GM18511 (cell line): ENCODE results near the gene RAP1GDS1.
A peak's percentile ranks its signal among the peaks of the same experiment; 100 is the strongest.
"Not testable (repeated sequence)": the region's sequence is repeated elsewhere in the genome, so short reads cannot be mapped to it uniquely, and the experiment has no call there.

ENCODE experiments used
- ATAC-seq: cut with Tn5 transposase; IDR thresholded peaks from one replicate; pipeline ENCODE4 v1.9.1; 2021; ENCODE audit warnings: mild to moderate bottlenecking, moderate library complexity; ENCODE audit not compliant: unreplicated experiment

Gene RAP1GDS1

GRCh38 chr4:98345838-98346237, 84.7 kb downstream of the RAP1GDS1 start:
- no peak for ATAC-seq

DNA sequence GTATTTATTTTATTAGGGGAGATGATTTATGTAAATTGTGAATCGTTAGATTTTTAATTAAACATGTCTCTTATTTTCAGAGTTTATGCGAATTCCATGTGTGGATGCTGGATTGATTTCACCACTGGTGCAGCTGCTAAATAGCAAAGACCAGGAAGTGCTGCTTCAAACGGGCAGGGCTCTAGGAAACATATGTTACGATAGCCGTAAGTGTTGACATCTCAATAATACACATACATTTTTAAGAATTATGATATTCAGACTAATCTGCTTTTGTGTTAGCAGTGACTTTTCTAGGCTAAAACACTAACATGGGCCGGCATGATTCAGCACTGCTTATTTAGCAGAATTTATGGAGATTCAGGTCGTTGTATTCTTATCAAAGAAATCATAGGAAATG, 91.2 kb downstream of the RAP1GDS1 start:
- no peak for ATAC-seq

- peak; percentile 81 for ATAC-seq
Measured at GRCh38 chr4:98352940-98353339, 91.8 kb downstream of the RAP1GDS1 start.

DNA sequence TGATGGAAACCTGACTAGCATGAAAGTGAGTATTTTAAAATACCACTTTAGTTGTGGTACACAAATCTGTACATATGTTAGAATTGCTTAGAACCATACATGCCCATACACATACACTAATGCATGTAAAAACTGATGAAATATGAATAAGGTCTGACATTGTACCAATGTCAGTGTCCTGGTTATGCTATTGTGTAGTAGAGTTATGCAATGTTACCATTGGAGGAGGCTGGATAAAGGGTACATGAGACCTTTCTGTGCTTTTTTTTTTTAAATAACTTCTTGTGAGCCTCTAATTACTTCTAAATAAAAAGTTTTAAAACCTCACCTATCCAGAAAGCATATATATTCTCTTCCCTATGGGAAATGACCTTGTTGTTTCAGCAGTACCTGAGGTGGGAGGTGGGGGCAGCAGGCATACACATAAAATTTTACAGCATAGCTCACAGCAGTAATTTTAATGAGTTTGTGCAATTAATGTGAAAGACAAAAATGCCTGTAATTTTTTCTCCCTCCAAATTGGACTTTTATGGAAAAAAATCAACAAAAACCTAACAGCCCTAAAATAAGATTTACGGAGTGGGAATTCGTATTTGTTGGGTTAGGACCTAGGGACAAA, 97.6 kb downstream of the RAP1GDS1 start:
- ATAC-seq: no peak

DNA sequence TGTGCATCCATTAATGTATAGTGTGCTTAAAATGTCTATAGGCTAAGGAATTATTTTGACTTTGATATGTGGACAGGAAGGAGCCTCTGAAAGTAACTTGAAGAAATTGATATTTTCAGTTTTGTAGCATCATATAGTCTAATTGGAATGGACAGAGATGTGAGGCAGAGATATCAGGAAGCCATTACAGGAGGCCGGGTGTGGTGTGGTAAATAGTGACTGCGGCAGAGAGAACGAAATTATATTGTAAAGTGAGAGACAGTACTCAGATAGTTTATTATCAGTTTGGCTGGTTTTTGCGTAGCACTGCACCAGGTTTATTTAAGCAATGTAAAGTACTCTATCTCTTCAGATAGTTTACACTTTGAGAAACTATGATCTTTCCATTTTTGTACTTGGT, 98.5 kb downstream of the RAP1GDS1 start:
- no peak for ATAC-seq

GRCh38 chr4:98363431-98363830, 102.2 kb downstream of the RAP1GDS1 start:
- no peak for ATAC-seq

DNA sequence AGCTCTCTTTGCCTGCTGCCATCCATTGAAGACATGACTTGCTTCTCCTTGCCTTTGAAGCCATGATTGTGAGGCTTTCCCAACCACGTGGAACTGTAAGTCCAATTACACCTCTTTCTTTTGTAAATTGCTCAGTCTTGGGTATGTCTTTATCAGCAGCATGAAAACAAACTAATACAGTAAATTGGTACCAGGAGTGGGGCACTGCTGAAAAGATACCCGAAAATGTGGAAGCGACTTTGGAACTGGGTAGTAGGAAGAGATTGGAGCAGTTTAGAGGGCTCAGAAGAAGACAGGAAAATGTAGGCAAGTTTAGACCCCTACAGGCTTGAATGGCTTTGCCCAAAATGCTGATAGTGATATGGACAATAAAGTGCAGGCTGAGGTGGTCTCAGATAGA, 105.1 kb downstream of the RAP1GDS1 start:
- ATAC-seq: not testable (repeated sequence)

GRCh38 chr4:98368000-98368399, 106.8 kb downstream of the RAP1GDS1 start:
- ATAC-seq: not testable (repeated sequence)

DNA sequence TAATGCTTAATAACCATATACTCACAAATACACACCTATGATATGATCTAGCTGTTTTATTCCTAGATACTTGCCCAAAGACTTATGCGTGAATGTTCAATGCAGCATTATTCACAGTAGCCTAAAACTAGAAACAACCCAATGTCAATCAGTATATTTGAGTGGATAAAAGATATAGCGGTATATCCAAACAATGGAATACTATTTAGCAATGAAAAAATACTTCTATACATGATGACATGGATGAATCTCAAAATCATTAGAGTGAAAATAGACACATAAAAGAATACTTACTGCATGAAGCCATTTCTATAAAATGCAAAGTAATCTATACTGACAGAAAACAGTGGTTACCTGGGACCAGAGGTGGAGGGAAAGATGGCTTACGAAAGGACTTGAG, 108.1 kb downstream of the RAP1GDS1 start:
- no peak for ATAC-seq

- no peak for ATAC-seq
Measured at GRCh38 chr4:98374643-98375042, 113.5 kb downstream of the RAP1GDS1 start.

GRCh38 chr4:98377559-98377958, 116.4 kb downstream of the RAP1GDS1 start:
- ATAC-seq: peak; percentile 52

GRCh38 chr4:98381306-98381705, 120.1 kb downstream of the RAP1GDS1 start:
- ATAC-seq: no peak

GRCh38 chr4:98383431-98384106, 122.4 kb downstream of the RAP1GDS1 start:
- ATAC-seq: peak; percentile 92

DNA sequence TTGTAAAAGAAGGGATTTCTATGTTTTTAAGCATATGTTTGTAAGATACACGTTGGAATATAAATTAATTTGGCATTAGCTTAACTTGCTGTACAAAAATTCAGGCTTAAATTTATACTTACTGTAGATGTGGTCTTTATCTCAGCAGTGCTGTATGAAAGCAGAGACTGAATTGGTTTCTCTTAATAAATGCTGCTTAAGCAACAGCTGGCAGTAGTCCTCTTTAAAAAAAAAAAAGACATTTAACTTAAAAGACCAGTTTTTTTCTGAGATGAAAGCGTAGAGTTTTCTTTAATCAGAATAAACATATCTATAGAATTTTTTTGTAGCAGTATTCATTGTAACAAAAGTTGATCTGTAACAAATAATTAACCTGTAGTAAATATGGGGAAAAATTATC, 124.6 kb downstream of the RAP1GDS1 start:
- ATAC-seq: no peak

DNA sequence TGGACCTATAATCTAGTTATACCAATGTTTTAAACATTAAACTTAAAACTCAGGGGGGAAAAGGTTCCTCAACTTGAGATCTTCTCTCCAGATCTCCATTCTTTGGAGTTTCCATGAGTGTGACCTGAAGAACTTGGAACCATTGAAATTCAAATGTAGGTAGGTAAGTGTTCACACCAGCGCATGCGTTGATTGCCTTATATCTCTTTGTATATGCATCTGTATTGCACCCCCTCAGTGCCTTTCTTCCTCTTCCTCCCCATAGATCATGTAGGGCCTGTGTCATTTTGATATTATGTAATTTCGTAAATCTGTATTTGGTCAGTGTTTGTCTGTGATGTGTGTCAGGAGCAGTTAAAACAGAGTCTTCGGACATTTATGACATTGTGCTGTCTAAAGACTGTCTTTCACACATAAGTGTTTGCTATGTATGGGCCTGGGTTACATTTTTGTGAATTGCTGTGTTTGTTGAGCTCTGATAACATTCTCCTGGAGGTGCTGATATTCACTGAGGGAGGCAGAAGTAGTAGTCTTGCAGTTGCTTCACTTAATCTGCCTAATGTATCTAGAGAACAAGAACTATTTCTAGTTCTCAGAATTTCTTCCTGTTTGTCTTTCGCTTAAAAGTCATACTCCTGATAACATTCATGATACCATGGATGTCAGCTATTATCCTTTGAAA, 126.3 kb downstream of the RAP1GDS1 start:
- ATAC-seq: no peak

- ATAC-seq: no peak
Measured at GRCh38 chr4:98394134-98394533, 132.9 kb downstream of the RAP1GDS1 start.

DNA sequence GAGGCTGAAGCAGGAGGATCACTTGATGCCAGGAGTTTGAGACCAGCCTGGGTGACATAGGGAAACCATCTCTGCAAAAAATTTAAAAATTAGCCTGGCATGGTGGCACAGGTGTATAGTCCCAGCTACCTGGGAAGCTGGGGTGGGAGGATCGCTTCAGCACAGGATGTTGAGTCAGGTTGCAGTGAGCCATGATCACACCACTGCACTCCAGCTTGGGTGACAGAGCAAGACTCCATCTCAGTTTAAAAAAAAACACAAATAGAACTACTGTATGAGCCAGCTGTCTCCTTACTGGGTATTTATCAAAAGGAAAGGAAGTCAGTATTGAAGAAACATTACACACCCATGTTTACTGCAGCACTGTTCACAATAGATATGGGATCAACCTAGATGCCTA, 138.7 kb downstream of the RAP1GDS1 start:
- ATAC-seq: no peak

DNA sequence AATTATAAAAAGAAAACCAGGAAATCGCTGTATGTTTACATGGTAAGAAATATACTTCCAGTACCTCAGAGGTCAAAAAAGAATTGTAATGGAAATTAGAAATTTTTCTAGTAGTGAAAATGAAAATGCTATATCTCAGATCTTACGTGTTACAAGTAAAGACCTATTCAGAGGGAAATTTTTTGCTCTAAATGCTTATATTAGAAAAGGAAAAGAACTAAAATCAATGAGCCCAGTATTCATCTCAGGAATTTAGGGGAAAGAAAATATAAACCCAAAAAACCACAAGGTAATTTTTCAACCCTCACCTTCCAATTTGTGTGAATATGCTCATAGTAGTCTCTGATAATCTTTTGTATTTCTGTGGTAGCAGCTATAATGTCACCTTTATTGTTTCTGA, 145.6 kb downstream of the RAP1GDS1 start:
- peak; percentile 80 for ATAC-seq

DNA sequence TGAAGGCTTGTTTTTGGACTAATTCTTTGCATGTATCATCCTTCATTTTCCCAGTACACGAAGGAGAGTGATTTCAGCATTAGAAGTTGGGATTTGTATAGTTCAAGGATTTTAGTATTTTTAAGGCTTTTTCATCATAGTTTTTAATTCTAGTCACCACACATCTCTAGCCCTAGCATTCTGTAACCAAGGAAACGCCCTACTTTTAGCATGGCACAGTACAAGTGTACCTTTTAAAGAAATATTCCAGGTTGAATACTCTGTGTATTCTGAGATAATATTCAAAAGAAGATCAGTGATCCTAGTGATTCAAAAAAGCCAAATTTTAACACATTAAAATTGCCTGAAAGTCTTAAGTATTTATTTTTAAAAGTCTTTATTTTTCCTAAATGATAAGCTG, 150.5 kb downstream of the RAP1GDS1 start:
- ATAC-seq: no peak

DNA sequence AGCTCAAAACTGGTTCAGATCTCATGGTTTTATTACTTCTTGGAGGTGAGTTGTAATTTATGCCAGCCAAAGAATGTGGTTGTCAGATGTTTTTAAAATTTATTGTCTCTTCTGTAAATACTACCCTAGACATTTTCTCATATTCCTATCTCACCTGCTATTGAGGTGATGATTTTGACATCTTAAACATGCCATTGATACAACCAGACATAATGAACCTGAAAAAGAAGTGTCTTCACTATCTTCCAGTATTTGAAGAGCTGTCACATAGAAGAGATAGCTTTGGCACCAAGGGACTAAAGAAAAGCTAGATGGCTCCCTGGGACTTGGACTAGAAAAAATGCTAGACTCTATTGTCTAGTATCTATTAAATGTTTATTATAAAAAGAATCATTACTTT, 155.7 kb downstream of the RAP1GDS1 start:
- no peak for ATAC-seq

GRCh38 chr4:98420151-98420550, 159.0 kb downstream of the RAP1GDS1 start:
- ATAC-seq: not testable (repeated sequence)

DNA sequence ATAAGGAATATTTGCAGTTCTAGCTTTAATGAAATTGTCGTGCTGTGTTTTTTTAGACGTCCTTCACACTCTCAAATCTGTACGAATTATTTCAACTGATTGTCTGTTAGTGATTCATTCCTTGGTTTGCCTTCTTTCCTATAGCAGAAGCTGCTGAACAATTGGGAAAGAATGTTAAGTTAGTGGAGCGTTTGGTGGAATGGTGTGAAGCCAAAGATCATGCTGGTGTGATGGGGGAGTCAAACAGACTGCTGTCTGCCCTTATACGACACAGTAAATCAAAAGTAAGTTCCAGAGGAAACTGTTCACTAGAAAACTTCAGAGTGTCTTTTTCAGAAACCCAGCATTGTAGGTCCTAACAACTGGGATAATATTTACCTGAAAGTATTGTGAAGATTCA, 159.9 kb downstream of the RAP1GDS1 start:
- no peak for ATAC-seq
